Measurements from ENCODE around the gene HOXC4.
A peak's percentile ranks its signal among the peaks of the same experiment; 100 is the strongest.

The HOXC4 gene

GRCh38 chr12:54010972-54011664, 42.5 kb upstream of the HOXC4 start:
- CTCF ChIA-PET = interaction anchor here (1.2 kb wide), 1 partner anchor 190 kb away, joined by 5 read pairs; no protein-coding TSS in a partner anchor
- H3K4me3 Mint-ChIP-seq = no peak overlapping the region
- H3K36me3 Mint-ChIP-seq = peaks cover 2% of the 10 kb centered on the region
- peaks cover 25% of the 10 kb centered on the region for H3K4me1 Mint-ChIP-seq
- no peak for DNase-seq
- peaks cover 100% of the 10 kb centered on the region for H3K27me3 Mint-ChIP-seq
- no peaks in the 10 kb centered on the region for H3K9me3 Mint-ChIP-seq
- no peak overlapping the region for H3K27ac Mint-ChIP-seq

DNA sequence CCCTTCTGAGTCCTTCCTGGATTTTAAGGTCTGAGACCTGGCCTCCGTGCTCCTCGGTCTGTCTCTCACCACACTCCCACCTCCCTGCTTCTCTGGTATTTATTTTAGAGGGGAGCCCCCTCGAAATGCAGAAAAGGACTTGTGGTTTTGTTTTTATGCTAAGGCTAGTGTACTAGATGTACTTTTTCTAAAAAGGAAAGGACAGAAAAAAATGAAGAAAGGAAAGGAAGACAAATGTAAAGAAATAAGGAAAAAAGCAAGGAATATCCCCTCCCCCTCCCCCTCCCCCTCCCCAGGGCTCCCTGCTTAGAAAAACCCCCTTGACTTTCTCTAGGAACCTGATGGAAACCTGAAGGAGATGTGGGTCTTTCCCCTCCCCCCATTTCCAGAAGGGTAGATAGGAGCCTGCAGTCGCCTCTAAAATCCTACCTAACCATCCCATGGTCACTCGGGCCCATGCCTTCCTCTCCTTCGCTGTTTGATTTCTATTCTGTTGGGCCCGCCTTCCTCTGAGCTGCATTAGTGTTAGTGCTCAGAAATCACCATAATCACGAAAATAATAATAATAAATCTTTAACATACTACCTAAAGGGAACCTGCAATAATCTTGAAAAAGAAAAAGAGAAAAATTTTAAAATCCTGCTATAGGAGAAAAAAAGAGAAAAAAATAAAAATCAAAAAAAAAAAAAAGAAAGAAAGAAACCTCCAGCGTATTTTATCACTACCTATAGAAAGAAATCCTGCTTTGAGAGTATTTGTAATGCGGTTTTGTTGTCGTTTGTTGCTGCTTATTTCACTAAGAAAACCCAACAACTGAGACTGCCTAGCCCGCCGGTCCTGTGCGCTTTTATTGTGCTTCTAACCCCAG, 41.7 kb upstream of the HOXC4 start:
- CTCF ChIA-PET = interaction anchor here (1.0 to 2.4 kb wide), 4 partner anchors 27 to 196 kb away, joined by 3 to 9 read pairs (median 4); partner anchors contain the start of gene HOXC10
- no peak overlapping the region for H3K4me3 Mint-ChIP-seq
- H3K27me3 Mint-ChIP-seq = peaks cover 100% of the 10 kb centered on the region
- DNase-seq = no peak
- H3K36me3 Mint-ChIP-seq = no peaks in the 10 kb centered on the region
- H3K9me3 Mint-ChIP-seq = no peaks in the 10 kb centered on the region
- peaks cover 18% of the 10 kb centered on the region for H3K4me1 Mint-ChIP-seq
- no peak overlapping the region for H3K27ac Mint-ChIP-seq

DNA sequence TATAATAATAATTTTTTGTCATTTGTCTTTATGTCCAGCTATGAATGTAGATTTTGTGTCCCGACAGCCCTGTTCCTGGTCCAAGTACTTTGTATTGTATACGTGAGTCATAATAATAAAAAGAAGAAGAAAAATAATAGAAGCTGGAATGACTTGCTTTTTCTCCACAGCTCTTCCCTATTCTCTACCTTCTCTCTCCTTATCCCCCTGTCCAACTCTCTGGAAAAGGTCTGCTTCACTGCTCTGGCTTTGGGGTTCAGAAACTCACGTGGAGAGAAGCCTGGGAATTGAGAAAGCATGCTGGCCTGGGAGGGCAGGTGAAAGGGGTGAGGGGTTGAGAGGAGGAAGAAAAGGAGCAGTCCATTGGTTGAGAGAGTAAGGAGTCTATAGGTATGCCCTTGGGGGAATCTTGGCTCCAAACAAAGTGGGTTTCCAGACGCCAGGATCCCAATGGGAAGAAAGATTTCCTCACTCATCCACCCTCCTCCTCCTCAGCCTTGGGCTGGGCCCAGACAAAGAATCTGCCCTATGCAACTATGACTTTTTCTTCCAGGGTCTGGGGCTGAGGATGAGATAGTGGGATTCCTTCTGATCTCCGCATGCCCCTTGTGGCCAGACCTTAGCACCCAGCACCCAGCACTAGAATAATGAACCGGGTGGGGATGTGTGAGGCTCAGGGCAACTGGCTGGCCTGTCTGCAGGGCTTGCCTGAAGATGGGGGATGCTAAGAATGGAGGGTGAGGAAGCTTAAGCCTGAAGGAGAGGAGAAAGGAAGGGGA, 40.8 kb upstream of the HOXC4 start:
- Mint-ChIP-seq H3K36me3 (no peaks in the 10 kb centered on the region), H3K9me3 (no peaks in the 10 kb centered on the region), H3K27ac (no peak overlapping the region), H3K4me1 (peaks cover 24% of the 10 kb centered on the region), H3K4me3 (no peak overlapping the region), H3K27me3 (peaks cover 100% of the 10 kb centered on the region)
- CTCF ChIA-PET = interaction anchor here (1.0 to 2.4 kb wide), 3 partner anchors 28 to 195 kb away, joined by 3 to 9 read pairs (median 3); partner anchors contain the start of gene HOXC10
- DNase-seq = no peak

DNA sequence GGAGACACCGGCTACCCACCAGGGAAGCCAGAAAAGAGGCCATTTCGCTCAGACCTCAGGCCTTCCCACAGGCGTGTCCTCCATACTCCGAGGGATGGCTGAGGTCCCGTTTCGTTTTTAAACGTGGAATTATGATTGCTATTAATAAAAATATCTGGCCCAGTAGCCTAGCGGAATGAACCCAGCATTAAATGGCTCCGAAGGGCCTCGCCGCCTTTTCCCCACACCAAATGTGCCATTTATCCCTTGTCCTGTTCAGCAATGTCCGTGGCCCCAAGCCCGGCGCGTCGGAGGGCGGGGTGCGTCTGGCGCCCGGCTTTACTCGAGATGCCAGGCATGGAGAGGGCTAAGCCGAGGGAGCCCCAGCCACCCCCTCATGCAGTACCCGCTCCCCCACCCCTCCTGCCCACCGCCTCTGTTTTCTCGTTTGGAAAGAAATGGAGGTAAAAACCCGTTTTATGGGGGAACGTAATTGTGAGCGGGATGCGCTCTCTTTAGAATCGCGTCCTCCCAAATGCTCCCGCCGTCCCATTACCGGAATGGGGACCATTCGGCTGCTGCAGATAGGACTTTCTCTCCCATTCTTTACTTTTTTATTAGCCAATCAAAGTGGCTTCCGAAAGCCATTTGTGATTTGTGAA, 39.1 kb upstream of the HOXC4 start:
- DNase-seq = no peak
- H3K27ac Mint-ChIP-seq = no peak overlapping the region
- no peaks in the 10 kb centered on the region for H3K9me3 Mint-ChIP-seq
- CTCF ChIA-PET = interaction anchor here (0.7 to 2.4 kb wide), 2 partner anchors 176 to 193 kb away, joined by 4 to 9 read pairs; no protein-coding TSS in a partner anchor
- peaks cover 100% of the 10 kb centered on the region for H3K27me3 Mint-ChIP-seq
- no peaks in the 10 kb centered on the region for H3K36me3 Mint-ChIP-seq
- peaks cover 27% of the 10 kb centered on the region for H3K4me1 Mint-ChIP-seq
- no peak overlapping the region for H3K4me3 Mint-ChIP-seq

DNA sequence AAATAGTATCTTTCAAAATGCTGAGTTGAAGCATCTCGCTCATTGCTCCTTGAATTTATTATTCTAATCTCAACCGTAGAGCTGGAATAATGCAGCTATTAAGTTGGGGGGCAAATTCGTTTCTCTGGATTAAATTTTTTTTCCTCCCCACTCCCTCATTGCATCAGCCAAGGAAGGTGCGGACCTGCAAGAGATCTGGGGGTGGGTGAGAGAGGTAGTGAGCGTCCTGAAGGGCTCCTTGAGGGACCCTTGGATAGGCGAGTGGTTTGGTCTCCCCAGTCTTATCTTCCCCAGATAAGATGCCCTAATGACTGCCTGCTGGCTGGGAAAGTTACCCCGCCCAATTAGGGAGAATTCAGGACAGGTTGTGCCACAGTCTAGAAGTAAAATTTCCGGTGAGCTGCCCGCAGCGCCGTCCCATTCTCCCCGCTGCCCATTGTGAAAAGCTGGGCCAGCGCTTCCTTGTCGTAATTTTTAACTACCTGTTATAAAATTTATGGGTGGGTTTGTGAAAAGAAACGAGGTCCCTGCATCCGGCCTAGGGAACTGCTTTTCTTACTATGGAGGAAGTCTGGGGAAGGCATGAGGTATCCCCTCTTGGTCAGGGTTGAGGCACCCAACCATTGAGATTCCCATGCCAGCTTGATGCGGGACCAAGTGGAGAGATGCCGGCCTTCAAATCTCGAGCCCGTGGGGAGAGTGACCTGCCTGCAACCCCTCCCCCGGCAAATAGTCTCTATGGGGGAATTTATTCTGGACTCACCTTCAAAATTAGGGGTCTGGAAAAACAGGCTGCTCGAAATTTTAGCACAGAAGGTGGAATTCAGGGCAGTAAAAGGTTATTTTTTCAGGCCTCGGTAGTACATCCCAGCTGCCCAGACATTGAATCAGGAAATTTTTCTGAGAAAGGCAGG, 38.4 kb upstream of the HOXC4 start:
- Mint-ChIP-seq H3K4me3 (no peak overlapping the region), H3K9me3 (no peaks in the 10 kb centered on the region), H3K4me1 (peaks cover 30% of the 10 kb centered on the region), H3K27me3 (peaks cover 100% of the 10 kb centered on the region), H3K27ac (no peak overlapping the region), H3K36me3 (no peaks in the 10 kb centered on the region)
- no peak for DNase-seq
- CTCF ChIA-PET = interaction anchor here (0.9 to 1.2 kb wide), 2 partner anchors 16 to 192 kb away, joined by 3 to 5 read pairs; no protein-coding TSS in a partner anchor

- H3K4me3 Mint-ChIP-seq = no peak overlapping the region
- H3K4me1 Mint-ChIP-seq = peaks cover 29% of the 10 kb centered on the region
- H3K9me3 Mint-ChIP-seq = no peaks in the 10 kb centered on the region
- H3K27ac Mint-ChIP-seq = no peak overlapping the region
- H3K27me3 Mint-ChIP-seq = peaks cover 100% of the 10 kb centered on the region
- DNase-seq = no peak
- CTCF ChIA-PET = interaction anchor here (1.2 to 2.2 kb wide), 4 partner anchors 10 to 203 kb away, joined by 3 to 22 read pairs (median 6); partner anchors contain the start of gene HOXC5
- no peaks in the 10 kb centered on the region for H3K36me3 Mint-ChIP-seq
Observed at GRCh38 chr12:54016051-54016450, 37.6 kb upstream of the HOXC4 start.

DNA sequence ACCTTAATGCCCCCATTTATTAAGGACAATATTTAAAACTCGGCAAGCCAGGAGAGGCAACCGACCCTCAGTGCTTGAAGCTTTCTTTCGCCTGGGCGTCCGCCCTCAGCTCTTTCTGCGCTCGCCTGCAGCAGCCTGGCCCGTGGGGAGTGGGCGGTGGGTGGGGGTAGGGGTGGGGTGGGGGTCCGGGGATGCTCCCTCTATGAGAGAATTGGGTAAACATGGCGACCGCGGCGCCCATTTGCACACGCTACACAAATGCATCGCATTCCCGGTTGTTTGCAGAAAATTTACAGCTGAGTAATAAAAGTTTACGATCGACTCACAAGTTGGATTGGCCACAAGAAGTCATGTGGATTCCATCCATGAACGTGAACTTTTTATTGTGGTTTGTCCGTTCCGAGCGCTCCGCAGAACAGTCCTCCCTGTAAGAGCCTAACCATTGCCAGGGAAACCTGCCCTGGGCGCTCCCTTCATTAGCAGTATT, 37.1 kb upstream of the HOXC4 start:
- CTCF ChIA-PET = interaction anchor here (0.9 to 2.2 kb wide), 6 partner anchors 9 to 202 kb away, joined by 3 to 22 read pairs (median 6); partner anchors contain the start of gene HOXC5
- peaks cover 100% of the 10 kb centered on the region for H3K27me3 Mint-ChIP-seq
- H3K27ac Mint-ChIP-seq = no peak overlapping the region
- H3K4me1 Mint-ChIP-seq = peaks cover 26% of the 10 kb centered on the region
- H3K9me3 Mint-ChIP-seq = no peaks in the 10 kb centered on the region
- H3K36me3 Mint-ChIP-seq = no peaks in the 10 kb centered on the region
- DNase-seq = no peak
- no peak overlapping the region for H3K4me3 Mint-ChIP-seq

GRCh38 chr12:54017027-54017788, 36.4 kb upstream of the HOXC4 start:
- CTCF ChIA-PET = interaction anchor here (0.9 to 2.2 kb wide), 7 partner anchors 9 to 202 kb away, joined by 3 to 22 read pairs (median 5); partner anchors contain the start of gene HOXC5
- peaks cover 26% of the 10 kb centered on the region for H3K4me1 Mint-ChIP-seq
- H3K36me3 Mint-ChIP-seq = no peaks in the 10 kb centered on the region
- H3K9me3 Mint-ChIP-seq = no peaks in the 10 kb centered on the region
- no peak overlapping the region for H3K27ac Mint-ChIP-seq
- peaks cover 100% of the 10 kb centered on the region for H3K27me3 Mint-ChIP-seq
- DNase-seq = no peak
- H3K4me3 Mint-ChIP-seq = peak overlapping the region; percentile 73

DNA sequence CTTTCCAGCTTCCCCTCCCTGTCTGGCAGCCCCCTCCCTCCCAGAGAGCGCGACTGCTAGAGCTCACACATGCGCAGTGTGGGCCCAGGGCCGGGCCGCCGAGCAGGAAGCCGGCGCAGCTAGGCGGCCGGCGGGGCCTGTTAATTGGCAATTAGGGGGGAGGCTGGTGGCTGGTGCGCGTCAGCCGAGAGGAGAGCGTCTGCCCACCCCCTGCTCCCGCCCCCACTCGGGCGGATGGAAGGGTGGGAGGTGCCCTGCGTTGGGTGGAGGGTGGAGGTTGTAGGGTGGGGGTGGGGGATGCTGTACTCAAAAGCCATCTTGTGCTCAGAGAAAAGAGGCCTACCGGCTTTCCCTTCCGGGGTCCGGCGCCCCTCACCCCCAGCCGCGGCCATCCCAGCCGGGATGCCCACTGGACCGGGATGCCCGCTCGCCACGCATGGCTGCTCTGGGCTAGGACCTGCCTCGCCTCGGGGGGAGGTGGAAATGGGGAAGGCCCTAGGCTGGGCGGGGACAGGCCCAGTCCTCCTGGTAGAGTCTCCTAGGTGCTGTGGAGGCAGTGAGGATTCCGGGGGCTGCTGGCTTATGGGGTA, 35.7 kb upstream of the HOXC4 start:
- CTCF ChIA-PET = interaction anchor here (1.0 to 2.2 kb wide), 5 partner anchors 12 to 197 kb away, joined by 3 to 22 read pairs (median 8); partner anchors contain the start of gene HOXC5
- Mint-ChIP-seq H3K9me3 (no peaks in the 10 kb centered on the region), H3K27me3 (peaks cover 100% of the 10 kb centered on the region), H3K27ac (no peak overlapping the region), H3K4me1 (peaks cover 26% of the 10 kb centered on the region), H3K4me3 (peak overlapping the region; percentile 73), H3K36me3 (no peaks in the 10 kb centered on the region)
- peak; percentile 80 for DNase-seq

GRCh38 chr12:54018468-54018984, 35.1 kb upstream of the HOXC4 start:
- DNase-seq = no peak
- Mint-ChIP-seq H3K4me1 (peaks cover 26% of the 10 kb centered on the region), H3K27ac (no peak overlapping the region), H3K4me3 (peak overlapping the region; percentile 73), H3K27me3 (peaks cover 100% of the 10 kb centered on the region), H3K36me3 (no peaks in the 10 kb centered on the region), H3K9me3 (no peaks in the 10 kb centered on the region)
- CTCF ChIA-PET = no interaction called here

- CTCF ChIA-PET = no interaction called here
- Mint-ChIP-seq H3K9me3 (no peaks in the 10 kb centered on the region), H3K27ac (no peak overlapping the region), H3K4me1 (peaks cover 26% of the 10 kb centered on the region), H3K36me3 (no peaks in the 10 kb centered on the region), H3K4me3 (no peak overlapping the region), H3K27me3 (peaks cover 100% of the 10 kb centered on the region)
- DNase-seq = no peak
Observed at GRCh38 chr12:54019091-54019811, 34.4 kb upstream of the HOXC4 start.
